Colonic mucosa (tissue), 4 donors: Measurements from ENCODE around the gene FGFBP2. TPM values are rescaled to one million over a fixed set of nuclear protein-coding genes. Genes with fewer than 3 reads are reported as not detected.

Experiments
- DNase-seq: peaks from one replicate; pipeline ENCODE4 v3.0.0-alpha.2; 2020
- H3K27ac ChIP-seq: fragments of 200-600 bp; one replicate; pipeline ENCODE4 v1.8.0; 2021
- H3K27me3 ChIP-seq: fragments of 200-600 bp; one replicate; pipeline ENCODE4 v1.8.0; 2021
- H3K36me3 ChIP-seq: fragments of 200-600 bp; one replicate; pipeline ENCODE4 v1.8.0; 2021
- H3K4me1 ChIP-seq: fragments of 200-600 bp; one replicate; pipeline ENCODE4 v1.8.0; 2021; ENCODE audit warnings: mild to moderate bottlenecking
- H3K4me3 ChIP-seq: fragments of 200-600 bp; one replicate; pipeline ENCODE4 v1.8.0; 2021
- H3K9ac ChIP-seq, 2 donors: one replicate each; pipeline ENCODE4 v1.7.0; 2013; ENCODE audit warnings: control low read depth in 2 of 2, low read depth in 2 of 2, low read length in 2 of 2
- H3K9me3 ChIP-seq: fragments of 200-600 bp; one replicate; pipeline ENCODE4 v1.8.0; 2021
- CTCF ChIP-seq: fragments of 200-600 bp; IDR thresholded peaks from one replicate; pipeline ENCODE4 v1.8.0; 2022; ENCODE audit warnings: antibody characterized with exemption, mild to moderate bottlenecking
- intact Hi-C: fragments of 100-400 bp; cut with DNase I; formaldehyde crosslinking; loops from one replicate; pipeline ENCODE4 v1.14.1; 2022
- total RNA-seq, 2 donors: library from RNA; stranded (reverse); fragmentation: NEBNext Ultra II Directional in 1 of 2; extraction: Animal tissue kit (Norgen Biotek cat#: 25700) in 1 of 2; gene quantifications; one replicate each; pipeline ENCODE4 v1.2.1, GENCODE V29; 2021
- donor health status: healthy.
- donor health status: DM: no; HTN: no; CAD: no.
- donor health status: DM: no; HTN: no; CAD: no.

Gene FGFBP2
- total RNA-seq, 2 donors from 2014 or later = 0.37 to 0.96 TPM

GRCh38 chr4:15965325-15965724 is 2.4 kb upstream of the FGFBP2 start:
- intact Hi-C loops = no loop called here
- H3K9ac ChIP-seq = no peak overlapping the region
- no peaks in the 10 kb centered on the region for H3K4me1 ChIP-seq
- DNase-seq = no peak
- H3K27ac ChIP-seq = no peak overlapping the region
- H3K36me3 ChIP-seq = no peaks in the 10 kb centered on the region
- H3K9me3 ChIP-seq = no peaks in the 10 kb centered on the region
- no peaks in the 10 kb centered on the region for H3K27me3 ChIP-seq
- no peak overlapping the region for H3K4me3 ChIP-seq
- TF ChIP-seq CTCF = no peak

- no peaks in the 10 kb centered on the region for H3K9me3 ChIP-seq
- no peaks in the 10 kb centered on the region for H3K4me1 ChIP-seq
- no peak for TF ChIP-seq CTCF
- no peak overlapping the region for H3K9ac ChIP-seq
- no peak for DNase-seq
- no peak overlapping the region for H3K27ac ChIP-seq
- H3K36me3 ChIP-seq = no peaks in the 10 kb centered on the region
- H3K27me3 ChIP-seq = no peaks in the 10 kb centered on the region
- H3K4me3 ChIP-seq = no peak overlapping the region
- intact Hi-C loops = loop anchor here (5.0 kb wide), 1 partner anchor 33 kb away; no protein-coding TSS in a partner anchor
Measured at GRCh38 chr4:15964159-15964558, 1.2 kb upstream of the FGFBP2 start.

GRCh38 chr4:15963576-15963975 is 601 bp upstream of the FGFBP2 start:
- no peak overlapping the region for H3K4me3 ChIP-seq
- no peak overlapping the region for H3K9ac ChIP-seq
- H3K27me3 ChIP-seq = no peaks in the 10 kb centered on the region
- no peaks in the 10 kb centered on the region for H3K4me1 ChIP-seq
- no peak for DNase-seq
- TF ChIP-seq CTCF = no peak
- no peaks in the 10 kb centered on the region for H3K36me3 ChIP-seq
- H3K9me3 ChIP-seq = no peaks in the 10 kb centered on the region
- intact Hi-C loops = loop anchor here (5.0 kb wide), 1 partner anchor 34 kb away; no protein-coding TSS in a partner anchor
- H3K27ac ChIP-seq = no peak overlapping the region

- no peaks in the 10 kb centered on the region for H3K36me3 ChIP-seq
- intact Hi-C loops = loop anchor here (5.0 kb wide), 1 partner anchor 35 kb away; no protein-coding TSS in a partner anchor
Measured at GRCh38 chr4:15961781-15962510, 1.0 kb downstream of the FGFBP2 start.

GRCh38 chr4:15958562-15958961 is 4.4 kb downstream of the FGFBP2 start:
- TF ChIP-seq CTCF = no peak
- H3K9me3 ChIP-seq = no peaks in the 10 kb centered on the region
- H3K4me1 ChIP-seq = no peaks in the 10 kb centered on the region
- H3K4me3 ChIP-seq = no peak overlapping the region
- H3K27ac ChIP-seq = no peak overlapping the region
- H3K36me3 ChIP-seq = no peaks in the 10 kb centered on the region
- no peak overlapping the region for H3K9ac ChIP-seq
- DNase-seq = no peak
- H3K27me3 ChIP-seq = no peaks in the 10 kb centered on the region
- intact Hi-C loops = loop anchor here (5.0 to 10.0 kb wide), 2 partner anchors 151 to 224 kb away; no protein-coding TSS in a partner anchor

More at GRCh38 chr4:15961781-15962510, 1.0 kb downstream of the FGFBP2 start:
- no peaks in the 10 kb centered on the region for H3K9me3 ChIP-seq
- DNase-seq = no peak
- no peak overlapping the region for H3K27ac ChIP-seq
- no peaks in the 10 kb centered on the region for H3K27me3 ChIP-seq
- H3K9ac ChIP-seq = no peak overlapping the region
- H3K4me1 ChIP-seq = no peaks in the 10 kb centered on the region
- H3K4me3 ChIP-seq = no peak overlapping the region
- TF ChIP-seq CTCF = no peak
